Motor neuron (in vitro differentiated cells): ENCODE results near the gene STING1. TPM values are rescaled to one million over a fixed set of nuclear protein-coding genes. Genes with fewer than 3 reads are reported as not detected.
"Not testable (repeated sequence)": the region's sequence is repeated elsewhere in the genome, so short reads cannot be mapped to it uniquely, and the experiment has no call there.

Experiments
- ATAC-seq, 8 experiments: fragments of 200-7000 bp; cut with Tn5 transposase; replicated peaks in 6 of 8; 2 replicates each; pipeline ENCODE4 v1.8.0; 2021; ENCODE audit warnings: mild to moderate bottlenecking in 8 of 8, moderate library complexity in 8 of 8
- H3K27ac ChIP-seq, 2 donors: fragments of 250-450 bp; sonication (Bioruptor Pico); 2 replicates each; pipeline ENCODE4 v1.9.0; 2021; ENCODE audit warnings: antibody characterized with exemption in 2 of 2, mild to moderate bottlenecking in 2 of 2, moderate library complexity in 1 of 2
- H3K4me1 ChIP-seq, 2 donors: fragments of 250-450 bp; sonication (Bioruptor Pico); replicated peaks in 1 of 2; 2 replicates each; pipeline ENCODE4 v1.6.1; 2021; ENCODE audit warnings: antibody characterized with exemption in 2 of 2, mild to moderate bottlenecking in 2 of 2, moderate library complexity in 1 of 2
- H3K4me3 ChIP-seq, 5 donors: fragments of 250-450 bp; sonication (Bioruptor Pico); 2 replicates each; pipeline ENCODE4 v1.9.0; 2021; ENCODE audit warnings: antibody characterized with exemption in 5 of 5, mild to moderate bottlenecking in 5 of 5, moderate library complexity in 4 of 5
- WGBS, 10 experiments: fragments of 450-650 bp; shearing (Covaris generic); methylation state at CpG; one replicate each; pipeline ENCODE4 v1.0.0; 2022; 5-methylcytosine and 5-hydroxymethylcytosine counted together
- in situ Hi-C, 9 experiments: fragments of 400-800 bp; cut with MboI; loops; one replicate each; pipeline ENCODE4 v1.15.0; 2021; ENCODE audit warnings: low sequenced_read_pairs in 9 of 9, low pct_unique_long_range_greater_than_20kb in 2 of 9; ENCODE audit not compliant: unreplicated experiment in 9 of 9
- total RNA-seq, 8 experiments: library from RNA; unstranded; fragments of 300-600 nt; gene quantifications; 2 replicates each; pipeline versions ENCODE4 v1.2.3 to v1.2.4, GENCODE V29; 2022

STING1 gene
- total RNA-seq, result 10 to 100 TPM in 4 of 8 experiments, under 1 TPM in 4; 0.16 to 30.3 (median 13.0) TPM

GRCh38 chr5:139482050-139482889 lies at the start of gene STING1:
STING1 (minus strand) TSS chr5:139482758; CDS start chr5:139481704, 1,054 bp downstream.
- ATAC-seq, result peak in 7 of 8 experiments; percentile 23 to 80 (median 46)
- H3K4me1 ChIP-seq, result peaks cover 5 to 6% of the 10 kb centered on the region in 2 donors
- WGBS, 10 experiments, result 0 to 93% (median 60%) methylated on average over 1 to 10 of the region's 19 CpGs; no CpG with 5 or more reads in 1 of the 10 experiments
- in situ Hi-C loops, result no loop called here
- H3K27ac ChIP-seq, result no peak within 1 kb of the TSS
- no peak within 1 kb of the TSS for H3K4me3 ChIP-seq

GRCh38 chr5:139531772-139532169 lies 49.2 kb upstream of the STING1 start:
- peak overlapping the region; percentile 72 to 84 for H3K27ac ChIP-seq
- peak in 4 of 8 experiments; percentile 27 to 58 (median 38) for ATAC-seq
- peaks cover 32 to 47% of the 10 kb centered on the region in 2 donors for H3K4me1 ChIP-seq
- in situ Hi-C loops, result no loop called here
- 0 to 82% (median 61%) methylated on average over 1 to 3 of the region's 3 CpGs for WGBS, 10 experiments
- peak overlapping the region in 2 of 5 donors; percentile 6 to 8 for H3K4me3 ChIP-seq

- ATAC-seq, H3K4me3 ChIP-seq, in situ Hi-C loops: not testable (repeated sequence)
- WGBS, 10 experiments, result 80 to 100% (median 87%) methylated on average over 1 to 2 of the region's 2 CpGs; no CpG with 5 or more reads in 2 of the 10 experiments
- Histone ChIP-seq H3K27ac (peak overlapping the region in 1 of 2 donors; percentile 27), H3K4me1 (peaks cover 49 to 61% of the 10 kb centered on the region in 2 donors)
Observed at GRCh38 chr5:139530079-139530478, 47.5 kb upstream of the STING1 start.

- Histone ChIP-seq H3K4me3 (peak overlapping the region in 1 of 5 donors; percentile 17), H3K4me1 (peaks cover 62 to 75% of the 10 kb centered on the region in 2 donors), H3K27ac (peak overlapping the region in 1 of 2 donors; percentile 33)
- in situ Hi-C loops, ATAC-seq: not testable (repeated sequence)
- 76 to 100% (median 96%) methylated on average over 1 to 8 of the region's 8 CpGs; no CpG with 5 or more reads in 3 of the 10 experiments for WGBS, 10 experiments
Observed at GRCh38 chr5:139528695-139529094, 46.1 kb upstream of the STING1 start.

- in situ Hi-C loops, result not testable (repeated sequence)
- H3K4me1 ChIP-seq, result peaks cover 62 to 77% of the 10 kb centered on the region in 2 donors
Observed at GRCh38 chr5:139527896-139528467, 45.4 kb upstream of the STING1 start.

GRCh38 chr5:139527090-139527470 lies 44.5 kb upstream of the STING1 start:
- ATAC-seq, in situ Hi-C loops: not testable (repeated sequence)
- peak overlapping the region; percentile 71 to 91 for H3K27ac ChIP-seq
- peaks cover 62 to 77% of the 10 kb centered on the region in 2 donors for H3K4me1 ChIP-seq
- 17 to 100% (median 59%) methylated on average over 1 to 2 of the region's 2 CpGs; no CpG with 5 or more reads in 4 of the 10 experiments for WGBS, 10 experiments
- peak overlapping the region in 4 of 5 donors; percentile 8 to 34 (median 18) for H3K4me3 ChIP-seq

More at GRCh38 chr5:139527896-139528467, 45.4 kb upstream of the STING1 start:
- WGBS, 10 experiments, result 0 to 40% (median 33%) methylated on average over 1 to 2 of the region's 7 CpGs; no CpG with 5 or more reads in 5 of the 10 experiments
- peak in 1 of 8 experiments; percentile 41 for ATAC-seq
- peak overlapping the region in 1 of 2 donors; percentile 33 for H3K27ac ChIP-seq
- H3K4me3 ChIP-seq, result peak overlapping the region in 2 of 5 donors; percentile 17 to 21

- 0 to 100% (median 77%) methylated on average over 1 to 9 of the region's 22 CpGs; no CpG with 5 or more reads in 3 of the 10 experiments for WGBS, 10 experiments
- Histone ChIP-seq H3K4me1 (peaks cover 58 to 71% of the 10 kb centered on the region in 2 donors), H3K27ac (peak overlapping the region; percentile 71 to 91), H3K4me3 (peak overlapping the region; percentile 6 to 34 (median 21))
- ATAC-seq, in situ Hi-C loops: not testable (repeated sequence)
Observed at GRCh38 chr5:139526309-139527089, 43.9 kb upstream of the STING1 start.

GRCh38 chr5:139525586-139526308 lies 43.2 kb upstream of the STING1 start:
- in situ Hi-C loops, result not testable (repeated sequence)
- Histone ChIP-seq H3K4me3 (peak overlapping the region; percentile 6 to 34 (median 21)), H3K27ac (peak overlapping the region; percentile 71 to 91), H3K4me1 (peaks cover 57 to 65% of the 10 kb centered on the region in 2 donors)
- WGBS, 10 experiments, result 32 to 89% (median 62%) methylated on average over 1 to 7 of the region's 12 CpGs; no CpG with 5 or more reads in 4 of the 10 experiments
- peak in 1 of 8 experiments; percentile 13 for ATAC-seq

GRCh38 chr5:139524940-139525585 lies 42.5 kb upstream of the STING1 start:
- in situ Hi-C loops, result no loop called here
- Histone ChIP-seq H3K4me1 (peaks cover 54 to 59% of the 10 kb centered on the region in 2 donors), H3K27ac (no peak overlapping the region), H3K4me3 (no peak overlapping the region)
- 0 to 41% (median 24%) methylated on average over 1 to 2 of the region's 2 CpGs; no CpG with 5 or more reads in 6 of the 10 experiments for WGBS, 10 experiments
- ATAC-seq, result peak in 2 of 8 experiments; percentile 57 to 77

GRCh38 chr5:139524446-139524845 lies 41.9 kb upstream of the STING1 start:
- no CpG with 5 or more reads among the region's 4 CpGs for WGBS, 10 experiments
- no peak overlapping the region for H3K4me3 ChIP-seq

GRCh38 chr5:139523635-139524445 lies 41.3 kb upstream of the STING1 start:
- in situ Hi-C loops, result no loop called here
- ATAC-seq, result peak in 3 of 8 experiments; percentile 52 to 60 (median 56)
- Histone ChIP-seq H3K27ac (peak overlapping the region in 1 of 2 donors; percentile 45), H3K4me1 (peaks cover 46 to 50% of the 10 kb centered on the region in 2 donors), H3K4me3 (no peak overlapping the region)
- 36 to 80% (median 53%) methylated on average over 1 to 5 of the region's 10 CpGs; no CpG with 5 or more reads in 4 of the 10 experiments for WGBS, 10 experiments

More at GRCh38 chr5:139524446-139524845, 41.9 kb upstream of the STING1 start:
- Histone ChIP-seq H3K4me1 (peaks cover 47 to 55% of the 10 kb centered on the region in 2 donors), H3K27ac (peak overlapping the region in 1 of 2 donors; percentile 45)
- ATAC-seq, result peak in 1 of 8 experiments; percentile 16
- in situ Hi-C loops, result no loop called here
